GM21723 (cell line): ENCODE measurements around the gene SPDYA.
"Not testable (repeated sequence)": the region's sequence is repeated elsewhere in the genome, so short reads cannot be mapped to it uniquely, and the experiment has no call there.

ENCODE experiments used
- ATAC-seq: cut with Tn5 transposase; IDR thresholded peaks from one replicate; pipeline ENCODE4 v1.9.1; 2021; ENCODE audit warnings: mild to moderate bottlenecking, moderate library complexity; ENCODE audit not compliant: unreplicated experiment

The SPDYA gene

GRCh38 chr2:28810384-28811285, at the start of gene SPDYA:
Gene SPDYA, plus strand, starts transcription at chr2:28810834. Its CDS starts 5,181 bp downstream, at chr2:28816015.
- peak; percentile 80 for ATAC-seq

- ATAC-seq = no peak
Observed at GRCh38 chr2:28761420-28761819, 49.2 kb upstream of the SPDYA start.

GRCh38 chr2:28764909-28765711, 45.5 kb upstream of the SPDYA start:
- no peak for ATAC-seq

DNA sequence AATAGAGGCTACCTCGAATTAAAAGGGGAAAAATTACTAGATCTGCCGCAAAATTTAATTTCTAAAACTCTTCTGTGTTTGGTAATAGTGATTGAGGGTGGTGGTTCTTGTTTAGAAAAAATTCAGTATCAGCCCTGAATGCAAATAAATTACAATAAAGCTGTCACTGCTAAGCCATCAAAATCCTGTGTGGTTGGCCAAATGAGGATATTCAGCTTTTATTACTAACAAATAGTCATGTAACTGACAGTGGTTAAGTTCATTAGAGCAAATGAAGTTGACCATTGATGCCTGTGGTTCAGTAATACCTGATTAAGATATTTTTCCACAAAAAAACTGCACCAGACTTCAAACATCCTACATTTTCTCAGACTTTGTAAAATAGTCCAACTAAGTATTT, 44.6 kb upstream of the SPDYA start:
- ATAC-seq = no peak

GRCh38 chr2:28767337-28767736, 43.3 kb upstream of the SPDYA start:
- no peak for ATAC-seq

- ATAC-seq = no peak
Observed at GRCh38 chr2:28768422-28768821, 42.2 kb upstream of the SPDYA start.

DNA sequence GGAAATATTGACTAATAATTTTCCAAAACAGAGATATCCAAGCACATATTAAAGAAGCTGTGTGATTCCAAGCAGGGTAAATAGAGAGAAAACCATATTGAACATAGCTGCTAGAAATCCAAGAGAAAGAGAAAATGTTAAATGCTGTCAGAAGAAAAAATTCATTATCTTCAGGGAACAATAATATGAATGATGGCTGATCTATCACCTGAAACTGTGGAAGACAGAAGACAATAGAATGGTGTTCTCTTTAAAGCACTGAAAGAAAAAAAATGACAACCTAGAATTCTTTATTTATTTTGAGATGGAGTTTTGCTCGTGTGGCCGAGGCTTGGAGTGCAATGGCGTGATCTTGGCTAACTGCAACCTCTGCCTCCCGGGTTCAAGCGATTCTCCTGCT, 41.7 kb upstream of the SPDYA start:
- no peak for ATAC-seq

DNA sequence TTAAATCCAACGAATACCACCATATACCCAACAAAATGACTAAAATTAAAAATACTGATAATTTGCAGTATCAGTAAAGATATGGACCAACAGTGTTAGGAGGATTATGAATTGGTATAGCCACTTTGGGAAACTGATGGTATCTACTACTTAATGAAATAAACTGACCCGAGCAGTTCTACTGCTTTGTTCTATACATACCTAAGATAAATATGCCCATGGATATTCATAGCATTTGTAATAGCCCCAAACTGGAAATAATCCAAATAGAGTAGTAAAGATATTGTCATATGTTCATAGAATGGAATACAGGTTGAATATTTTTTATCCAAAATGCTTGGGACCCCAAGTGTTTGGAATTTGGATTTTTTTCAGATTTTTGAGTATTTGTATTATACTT, 38.3 kb upstream of the SPDYA start:
- ATAC-seq = no peak

GRCh38 chr2:28776471-28776870, 34.2 kb upstream of the SPDYA start:
- no peak for ATAC-seq

DNA sequence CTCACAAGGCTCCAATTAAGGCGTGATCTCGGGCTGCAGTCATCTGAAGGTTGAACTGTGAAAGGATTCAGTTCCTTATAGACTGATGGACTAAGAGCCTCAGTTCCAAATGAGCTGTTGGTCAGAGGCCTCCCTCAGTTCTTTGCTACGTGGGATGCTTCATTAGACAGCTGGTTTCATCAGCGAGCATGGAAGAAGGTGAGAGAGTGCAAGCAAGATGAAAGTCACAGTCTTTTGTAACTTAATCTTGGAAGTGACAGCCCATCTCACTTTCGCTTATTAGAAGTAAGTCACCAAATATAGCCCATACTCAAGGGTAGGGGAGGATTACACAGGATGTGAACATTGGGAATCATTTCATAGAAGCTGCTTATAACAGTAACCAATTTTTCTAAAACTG, 32.2 kb upstream of the SPDYA start:
- ATAC-seq = no peak

- no peak for ATAC-seq
Observed at GRCh38 chr2:28779001-28779400, 31.6 kb upstream of the SPDYA start.

DNA sequence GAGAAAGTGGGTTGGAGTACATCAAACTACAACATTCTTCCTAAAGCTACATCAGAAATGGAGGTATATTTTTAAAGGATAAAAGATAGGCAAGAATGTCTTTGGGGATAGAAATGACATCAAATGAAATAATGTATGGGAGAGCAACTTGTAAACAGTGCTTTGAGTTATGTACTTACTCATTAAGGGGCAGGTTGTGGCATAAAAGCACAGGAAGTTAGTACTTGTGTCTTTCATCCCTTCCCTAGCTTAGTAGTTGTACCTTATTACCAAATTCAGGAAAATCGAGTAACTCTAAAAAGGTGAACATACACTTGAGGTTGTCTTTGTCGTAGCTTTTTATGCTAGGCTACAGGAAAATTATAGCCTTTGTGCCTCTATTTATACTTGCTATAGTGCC, 30.1 kb upstream of the SPDYA start:
- ATAC-seq = no peak

GRCh38 chr2:28782423-28782822, 28.2 kb upstream of the SPDYA start:
- ATAC-seq = no peak

- ATAC-seq = not testable (repeated sequence)
Observed at GRCh38 chr2:28784570-28784969, 26.1 kb upstream of the SPDYA start.

GRCh38 chr2:28796620-28797019, 14.0 kb upstream of the SPDYA start:
- no peak for ATAC-seq

GRCh38 chr2:28801726-28802125, 8.9 kb upstream of the SPDYA start:
- ATAC-seq = no peak

- ATAC-seq = no peak
Observed at GRCh38 chr2:28802975-28803429, 7.6 kb upstream of the SPDYA start.

GRCh38 chr2:28809927-28810326, 707 bp upstream of the SPDYA start:
- no peak for ATAC-seq

DNA sequence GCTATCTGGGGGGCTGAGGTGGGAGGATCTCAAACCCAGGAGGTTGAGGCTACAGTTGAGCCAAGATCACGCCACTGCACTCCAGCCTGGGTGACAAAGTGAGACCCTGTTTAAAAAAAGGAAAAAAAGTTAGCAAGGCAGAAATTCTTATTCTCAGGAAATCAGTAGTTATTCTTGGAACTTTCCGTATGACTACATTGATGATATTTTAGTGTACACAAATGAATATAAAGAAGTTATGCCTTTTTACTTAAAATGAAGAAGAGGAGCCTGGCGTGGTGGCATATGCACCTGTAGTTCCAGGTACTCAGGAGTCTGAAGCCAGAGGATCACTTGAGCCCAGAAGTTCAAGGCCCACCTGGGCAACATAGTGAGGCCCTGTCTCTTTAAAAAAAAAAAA, 7.4 kb downstream of the SPDYA start:
- ATAC-seq = no peak

GRCh38 chr2:28821295-28821958, 10.8 kb downstream of the SPDYA start:
- ATAC-seq = no peak

DNA sequence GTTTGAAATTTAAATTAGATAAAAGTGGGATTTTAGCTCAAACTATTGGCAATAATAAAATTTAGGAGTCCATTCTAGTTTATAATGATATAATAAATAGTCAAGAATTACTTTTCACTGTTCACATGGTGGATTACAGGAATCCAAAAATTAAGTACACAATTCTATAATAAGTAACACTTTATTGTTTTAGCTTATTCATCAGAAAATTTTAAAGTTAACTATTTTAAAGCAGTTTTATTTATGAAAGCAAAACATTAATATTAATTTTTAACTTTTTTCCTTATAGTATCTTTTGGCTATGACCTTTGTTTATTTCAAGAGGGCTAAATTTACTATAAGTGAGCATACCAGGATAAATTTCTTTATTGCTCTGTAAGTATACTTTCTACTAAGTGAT, 11.4 kb downstream of the SPDYA start:
- no peak for ATAC-seq
